Panc1 (cell line): ENCODE data around the gene SRSF4. TPM values are rescaled to one million over a fixed set of nuclear protein-coding genes. Genes with fewer than 3 reads are reported as not detected.

ENCODE experiments used
- ATAC-seq: fragments of 200-7000 bp; cut with Tn5 transposase; 2 replicates; pipeline ENCODE4 v1.9.1; 2020; ENCODE audit warnings: mild to moderate bottlenecking, moderate library complexity
- BruUV-seq: library from RNA; stranded (reverse); fragments of 400-500 nt; replicated peaks from 2 replicates; lab custom pipeline; 2021; lab: Mats Ljungman, UMichigan
- CTCF ChIA-PET: fragments of 300-600 bp; sonication (Branson Sonifier 250); formaldehyde crosslinking; loops from one replicate; lab custom pipeline; 2022; ENCODE audit warnings: antibody characterized with exemption; lab: Charles Lee
- POLR2A ChIA-PET: fragments of 300-600 bp; sonication (Branson Sonifier 250); formaldehyde crosslinking; loops from one replicate; lab custom pipeline; 2022; ENCODE audit warnings: antibody characterized with exemption; lab: Charles Lee
- DNase-seq: peaks from one replicate; pipeline ENCODE4 v3.0.0-alpha.2; 2010; ENCODE audit warnings: low read depth, low spot score
- H3K27ac ChIP-seq: 2 replicates; pipeline ENCODE4 v1.5.1; 2011; ENCODE audit warnings: mild to moderate bottlenecking, low read length, inconsistent platforms
- H3K27me3 ChIP-seq: fragments of 200-500 bp; sonication (Bioruptor generic); 2 replicates; pipeline ENCODE4 v1.6.0; 2014; ENCODE audit warnings: low read length, inconsistent platforms; ENCODE audit not compliant: control insufficient read depth, insufficient read depth
- H3K36me3 ChIP-seq: fragments of 200-500 bp; sonication (Bioruptor generic); 2 replicates; pipeline ENCODE4 v1.5.1; 2014; ENCODE audit warnings: inconsistent platforms, mild to moderate bottlenecking, low read length, moderate library complexity; ENCODE audit not compliant: control insufficient read depth, insufficient read depth
- H3K4me1 ChIP-seq: 2 replicates; pipeline ENCODE4 v1.5.1; 2011; ENCODE audit warnings: inconsistent platforms, mild to moderate bottlenecking, low read length, moderate library complexity; ENCODE audit not compliant: control insufficient read depth, insufficient read depth
- H3K4me3 ChIP-seq, 2 experiments: 2 replicates each; pipeline ENCODE4 v1.5.1; 2011 to 2012; ENCODE audit warnings: low read depth in 2 of 2, low read length in 2 of 2, mild to moderate bottlenecking in 2 of 2, inconsistent platforms in 1 of 2, moderate library complexity in 1 of 2
- H3K9me3 ChIP-seq: fragments of 200-500 bp; sonication (Bioruptor generic); 2 replicates; pipeline ENCODE4 v1.5.1; 2014; ENCODE audit warnings: low read depth, mild to moderate bottlenecking, inconsistent platforms, low read length, moderate library complexity; ENCODE audit not compliant: control insufficient read depth, insufficient read depth
- POLR2AphosphoS5 ChIP-seq: IDR thresholded peaks from 2 replicates; pipeline ENCODE4 v1.6.1; 2012; ENCODE audit warnings: mild to moderate bottlenecking, low read depth, low read length, moderate library complexity
- SIN3A ChIP-seq: IDR thresholded peaks from 2 replicates; pipeline ENCODE4 v1.6.1; 2012; ENCODE audit warnings: low read depth, mild to moderate bottlenecking, low read length, moderate library complexity, borderline replicate concordance; ENCODE audit not compliant: insufficient read depth
- TCF7L2 ChIP-seq: IDR thresholded peaks from 2 replicates; pipeline ENCODE4 v1.6.1; 2011; ENCODE audit warnings: mild to moderate bottlenecking, low read depth, low read length, inconsistent platforms
- in situ Hi-C: cut with HindIII; loops from 2 replicates; pipeline ENCODE4 v1.10.0; 2016; ENCODE audit warnings: low sequenced_read_pairs, low pct_unique_long_range_greater_than_20kb
- intact Hi-C: fragments of 100-400 bp; cut with micrococcal nuclease; formaldehyde crosslinking; loops from one replicate; pipeline ENCODE4 v1.10.0; 2022; ENCODE audit not compliant: unreplicated experiment
- total RNA-seq: library from RNA; stranded (reverse); gene quantifications from one replicate; pipeline ENCODE4 v1.2.1, GENCODE V29; 2021; ENCODE audit not compliant: unreplicated experiment
- TF ChIP-seq, protein P1 (sequence below), 2 experiments: IDR thresholded peaks; 2 replicates each; pipeline ENCODE4 v1.6.1; 2011 to 2012; ENCODE audit warnings: low read depth in 2 of 2, control low read depth in 1 of 2, low read length in 1 of 2, mild to moderate bottlenecking in 1 of 2, moderate library complexity in 1 of 2; ENCODE audit not compliant: insufficient read depth in 1 of 2
- TF ChIP-seq, protein P2 (sequence below): fragments of 450-650 bp; IDR thresholded peaks from 2 replicates; pipeline ENCODE4 v1.5.1; 2017; ENCODE audit warnings: mild to moderate bottlenecking

The SRSF4 gene
- total RNA-seq, 1 experiment from 2014 or later, result 77.5 TPM

DNA sequence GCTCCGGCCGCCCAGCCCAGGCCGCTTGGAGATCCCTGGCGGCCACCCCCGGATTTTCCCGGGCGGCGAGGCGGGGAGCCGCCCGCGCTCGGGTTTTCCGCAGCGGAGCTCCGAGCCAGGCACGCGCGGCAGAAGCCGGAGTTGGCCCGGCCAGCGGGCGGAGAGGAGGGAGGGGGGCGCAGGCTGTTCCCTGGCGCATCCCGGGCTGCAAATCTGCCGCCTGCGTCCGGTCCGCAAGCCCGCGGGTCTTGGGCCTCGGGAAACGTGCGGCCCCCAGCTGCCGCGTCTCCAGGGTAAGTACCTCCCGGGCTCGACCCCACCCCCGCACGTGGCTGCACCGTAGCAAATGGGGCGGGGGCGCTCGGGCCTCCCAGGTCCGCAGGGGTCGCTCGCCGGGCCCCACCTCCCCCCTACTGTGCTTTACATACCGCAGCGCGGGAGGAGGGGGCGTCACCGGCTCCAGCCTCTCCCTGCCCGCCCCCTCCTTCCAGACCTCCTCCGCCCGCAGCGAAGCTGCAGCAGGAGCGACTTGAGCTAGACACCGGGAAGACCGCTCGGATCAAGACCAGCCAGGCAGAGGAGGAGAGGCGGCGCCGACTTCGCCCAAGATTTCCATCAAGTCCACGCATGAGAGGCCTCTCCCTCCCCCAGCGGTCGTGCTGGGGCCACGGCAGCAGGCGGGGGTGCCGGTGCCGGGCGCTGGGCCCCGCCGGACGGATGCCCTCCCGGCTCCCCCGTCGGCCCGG, 59.6 kb downstream of the SRSF4 start:
- Histone ChIP-seq H3K4me1 (no peaks in the 10 kb centered on the region; the same call in 1 of the 2 replicates), H3K27me3 (no peaks in the 10 kb centered on the region; the same call in 1 of the 2 replicates), H3K27ac (no peak overlapping the region; the same call in 1 of the 2 replicates), H3K36me3 (no peaks in the 10 kb centered on the region; the same call in 1 of the 2 replicates), H3K9me3 (no peaks in the 10 kb centered on the region), H3K4me3 (peak overlapping the region; percentile 25 to 62)
- intact Hi-C loops (loop anchor here (5.0 kb wide), 1 partner anchor 240 kb away; no protein-coding TSS in a partner anchor), in situ Hi-C loops (no loop called here)
- CTCF ChIA-PET, result interaction anchor here (1.1 kb wide), 1 partner anchor 240 kb away, joined by 6 read pairs; no protein-coding TSS in a partner anchor
- ATAC-seq, result no peak
- TF ChIP-seq TCF7L2 (no peak), SIN3A (no peak), POLR2AphosphoS5 (no peak)
- TF ChIP-seq, protein P1, sequence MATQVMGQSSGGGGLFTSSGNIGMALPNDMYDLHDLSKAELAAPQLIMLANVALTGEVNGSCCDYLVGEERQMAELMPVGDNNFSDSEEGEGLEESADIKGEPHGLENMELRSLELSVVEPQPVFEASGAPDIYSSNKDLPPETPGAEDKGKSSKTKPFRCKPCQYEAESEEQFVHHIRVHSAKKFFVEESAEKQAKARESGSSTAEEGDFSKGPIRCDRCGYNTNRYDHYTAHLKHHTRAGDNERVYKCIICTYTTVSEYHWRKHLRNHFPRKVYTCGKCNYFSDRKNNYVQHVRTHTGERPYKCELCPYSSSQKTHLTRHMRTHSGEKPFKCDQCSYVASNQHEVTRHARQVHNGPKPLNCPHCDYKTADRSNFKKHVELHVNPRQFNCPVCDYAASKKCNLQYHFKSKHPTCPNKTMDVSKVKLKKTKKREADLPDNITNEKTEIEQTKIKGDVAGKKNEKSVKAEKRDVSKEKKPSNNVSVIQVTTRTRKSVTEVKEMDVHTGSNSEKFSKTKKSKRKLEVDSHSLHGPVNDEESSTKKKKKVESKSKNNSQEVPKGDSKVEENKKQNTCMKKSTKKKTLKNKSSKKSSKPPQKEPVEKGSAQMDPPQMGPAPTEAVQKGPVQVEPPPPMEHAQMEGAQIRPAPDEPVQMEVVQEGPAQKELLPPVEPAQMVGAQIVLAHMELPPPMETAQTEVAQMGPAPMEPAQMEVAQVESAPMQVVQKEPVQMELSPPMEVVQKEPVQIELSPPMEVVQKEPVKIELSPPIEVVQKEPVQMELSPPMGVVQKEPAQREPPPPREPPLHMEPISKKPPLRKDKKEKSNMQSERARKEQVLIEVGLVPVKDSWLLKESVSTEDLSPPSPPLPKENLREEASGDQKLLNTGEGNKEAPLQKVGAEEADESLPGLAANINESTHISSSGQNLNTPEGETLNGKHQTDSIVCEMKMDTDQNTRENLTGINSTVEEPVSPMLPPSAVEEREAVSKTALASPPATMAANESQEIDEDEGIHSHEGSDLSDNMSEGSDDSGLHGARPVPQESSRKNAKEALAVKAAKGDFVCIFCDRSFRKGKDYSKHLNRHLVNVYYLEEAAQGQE (IDR thresholded peaks at IDR 0.05; ENCODE audit: insufficient read depth in 1 of 2, low read depth in 2 of 2, low read length in 1 of 2), result no peak
- TF ChIP-seq, protein P2, sequence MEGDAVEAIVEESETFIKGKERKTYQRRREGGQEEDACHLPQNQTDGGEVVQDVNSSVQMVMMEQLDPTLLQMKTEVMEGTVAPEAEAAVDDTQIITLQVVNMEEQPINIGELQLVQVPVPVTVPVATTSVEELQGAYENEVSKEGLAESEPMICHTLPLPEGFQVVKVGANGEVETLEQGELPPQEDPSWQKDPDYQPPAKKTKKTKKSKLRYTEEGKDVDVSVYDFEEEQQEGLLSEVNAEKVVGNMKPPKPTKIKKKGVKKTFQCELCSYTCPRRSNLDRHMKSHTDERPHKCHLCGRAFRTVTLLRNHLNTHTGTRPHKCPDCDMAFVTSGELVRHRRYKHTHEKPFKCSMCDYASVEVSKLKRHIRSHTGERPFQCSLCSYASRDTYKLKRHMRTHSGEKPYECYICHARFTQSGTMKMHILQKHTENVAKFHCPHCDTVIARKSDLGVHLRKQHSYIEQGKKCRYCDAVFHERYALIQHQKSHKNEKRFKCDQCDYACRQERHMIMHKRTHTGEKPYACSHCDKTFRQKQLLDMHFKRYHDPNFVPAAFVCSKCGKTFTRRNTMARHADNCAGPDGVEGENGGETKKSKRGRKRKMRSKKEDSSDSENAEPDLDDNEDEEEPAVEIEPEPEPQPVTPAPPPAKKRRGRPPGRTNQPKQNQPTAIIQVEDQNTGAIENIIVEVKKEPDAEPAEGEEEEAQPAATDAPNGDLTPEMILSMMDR, result no peak
- POLR2A ChIA-PET, result no interaction called here
- no TSS peak for BruUV-seq
- DNase-seq, result no peak

DNA sequence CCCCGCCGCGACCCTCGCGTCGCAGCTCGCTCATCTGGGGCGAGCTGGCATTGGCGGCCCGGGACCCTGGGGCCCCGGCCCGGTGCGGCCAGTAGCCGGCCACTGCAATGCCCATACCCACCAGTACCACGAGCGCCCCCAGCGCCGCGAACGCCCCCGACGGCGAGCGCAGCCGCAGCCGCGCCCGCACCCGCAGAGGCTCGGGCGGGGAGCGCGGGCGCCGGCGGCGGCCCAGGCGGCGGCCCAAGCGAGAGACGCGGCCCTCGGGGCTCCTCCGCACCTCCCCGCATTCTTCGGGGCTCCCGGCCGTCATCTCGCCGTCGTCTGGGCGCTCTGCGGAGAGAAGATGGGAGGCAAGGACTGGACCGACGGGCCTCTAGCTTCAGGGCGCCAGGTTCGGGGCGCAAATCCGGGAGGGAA, 60.2 kb downstream of the SRSF4 start:
- Histone ChIP-seq H3K9me3 (no peaks in the 10 kb centered on the region), H3K36me3 (no peaks in the 10 kb centered on the region; the same call in 1 of the 2 replicates), H3K27me3 (no peaks in the 10 kb centered on the region; the same call in 1 of the 2 replicates), H3K4me3 (peak overlapping the region; percentile 25 to 62), H3K27ac (no peak overlapping the region), H3K4me1 (no peaks in the 10 kb centered on the region; the same call in 1 of the 2 replicates)
- no peak for DNase-seq
- no peak for ATAC-seq
- in situ Hi-C loops, result no loop called here
- ChIA-PET POLR2A (no interaction called here), CTCF (interaction anchor here (1.1 kb wide), 1 partner anchor 239 kb away, joined by 6 read pairs; no protein-coding TSS in a partner anchor)
- intact Hi-C loops, result loop anchor here (5.0 kb wide), 1 partner anchor 239 kb away; no protein-coding TSS in a partner anchor
- TF ChIP-seq, protein P2, result peak; percentile 71
- TF ChIP-seq SIN3A, result no peak
- no TSS peak for BruUV-seq
